Heart left ventricle (tissue), 16 donors: ENCODE data around the gene ZC3H18. TPM values are rescaled to one million over a fixed set of nuclear protein-coding genes. Genes with fewer than 3 reads are reported as not detected.
A peak's percentile ranks its signal among the peaks of the same experiment; 100 is the strongest.

ENCODE experiments used
- ATAC-seq, 4 donors: fragments of 200-7000 bp; cut with Tn5 transposase; one replicate each; pipeline ENCODE4 v1.9.1; 2020 to 2022; ENCODE audit warnings: moderate library complexity in 4 of 4, mild to moderate bottlenecking in 3 of 4, moderate number of reproducible peaks in 1 of 4
- DNase-seq, 5 donors: peaks; one replicate each; pipeline ENCODE4 v3.0.0-alpha.2; 2020
- H3K27ac ChIP-seq, 12 donors: fragments of 200-600 bp; sonication (generic) in 4 of 12; one replicate each; pipeline versions ENCODE4 v1.5.0 to v1.8.0; 2016 to 2022; ENCODE audit warnings: mild to moderate bottlenecking in 2 of 12
- H3K27me3 ChIP-seq, 9 donors: fragments of 200-600 bp; sonication (generic) in 2 of 9; one replicate each; pipeline versions ENCODE4 v1.5.1 to v1.8.0; 2016 to 2022; ENCODE audit warnings: mild to moderate bottlenecking in 3 of 9
- H3K36me3 ChIP-seq, 9 donors: fragments of 200-600 bp; sonication (generic) in 2 of 9; one replicate each; pipeline versions ENCODE4 v1.5.0 to v1.8.0; 2018 to 2022; ENCODE audit warnings: mild to moderate bottlenecking in 2 of 9
- H3K4me1 ChIP-seq, 12 donors: fragments of 200-600 bp; sonication (generic) in 4 of 12; one replicate each; pipeline versions ENCODE4 v1.5.0 to v1.8.0; 2016 to 2022; ENCODE audit warnings: mild to moderate bottlenecking in 3 of 12
- H3K4me3 ChIP-seq, 12 donors: fragments of 200-600 bp; sonication (generic) in 4 of 12; one replicate each; pipeline versions ENCODE4 v1.5.0 to v1.8.0; 2017 to 2022; ENCODE audit warnings: mild to moderate bottlenecking in 9 of 12, moderate library complexity in 4 of 12
- H3K9me3 ChIP-seq, 12 donors: fragments of 200-600 bp; sonication (generic) in 4 of 12; one replicate each; pipeline versions ENCODE4 v1.5.0 to v1.8.0; 2016 to 2022; ENCODE audit warnings: mild to moderate bottlenecking in 1 of 12
- CTCF ChIP-seq, 12 donors: fragments of 200-600 bp; sonication (generic) in 4 of 12; IDR thresholded peaks; one replicate each; pipeline versions ENCODE4 v1.5.0 to v1.8.0; 2018 to 2022; ENCODE audit warnings: antibody characterized with exemption in 12 of 12, mild to moderate bottlenecking in 5 of 12
- POLR2A ChIP-seq, 2 donors: fragments of 450-650 bp; IDR thresholded peaks; one replicate each; pipeline ENCODE4 v1.6.1; 2017; ENCODE audit warnings: antibody characterized with exemption in 2 of 2, mild to moderate bottlenecking in 2 of 2, moderate library complexity in 2 of 2
- WGBS, 4 donors: extraction: QIAGEN DNeasy Blood & Tissue Kit in 2 of 4; methylation state at CpG; one replicate each; pipeline versions ENCODE4 v1.1.5 to v1.1.7; 2013 to 2018; 5-methylcytosine and 5-hydroxymethylcytosine counted together
- intact Hi-C, 10 donors: fragments of 100-400 bp; cut with DNase I; formaldehyde crosslinking; loops; one replicate each; pipeline versions ENCODE4 v1.11.1 to v1.14.2; 2022
- polyA plus RNA-seq, 2 donors: library from polyadenylated mRNA; stranded (reverse); fragments of 200-250 nt; gene quantifications; one replicate each; pipeline ENCODE4 v1.2.3, GENCODE V29; 2013
- total RNA-seq, 9 donors: library from RNA; depleted of rRNA in 2 of 9; stranded (reverse); fragments of >200 nt in 2 of 9; fragmentation: NEBNext Ultra II Directional in 3 of 9; extraction: Animal tissue kit (Norgen Biotek cat#: 25700) in 3 of 9; gene quantifications; one replicate each; pipeline versions ENCODE4 v1.1.0 to v1.2.4, GENCODE V29; 2016 to 2023
- donor health status: ischemic (EF 13 %, LVEDD 7.1; RV severe dilation, severe dysfunction).
- donor health status: healthy with polysubstance abuse.
- donor health status: DM: no; HTN: yes; CAD: no.
- donor health status: DM: no; HTN: no; CAD: no.
- donor health status: ischemic (EF 25% LVEDD 6.9; RV normal size, moderate dysfunction).
- donor health status: ischemic (EF 25% LVEDD 5.7; RV mildly dilated, moderate dysfunction).
- donor health status: healthy.
- donor health status: DM: yes; HTN: yes; CAD: no.
- donor health status: ischemic (EF 35%, LVEDD 5.7; RV mildly dilated, moderate dysfunction).
- donor health status: nonischemic (EF 11% LVEDD 7.7; RV severe dilation, severe dysfunction).
- donor health status: DM: yes; HTN: yes; CAD: no.
- donor health status: PGD.
- donor health status: ischemic (EF 29% LVEDD 5.4; RV normal size, mild dysfunction).
- donor health status: nonischemic (EF 23%, LVEDD 6.1; RV moderate dilation, normal function).

Gene ZC3H18
- total and polyA plus RNA-seq, 11 donors, result 8.4 to 28.4 (median 21.9) TPM

- WGBS, 4 donors, result 87 to 90% (median 88%) methylated on average over 17 to 27 of the region's 27 CpGs
- ATAC-seq, result no peak
- Histone ChIP-seq H3K27ac (no peak overlapping the region), H3K4me1 (peaks cover 0 to 32% (median 17%) of the 10 kb centered on the region in 12 donors), H3K9me3 (no peaks in the 10 kb centered on the region), H3K27me3 (no peaks in the 10 kb centered on the region), H3K36me3 (peaks cover 0 to 9% (median 0%) of the 10 kb centered on the region in 9 donors), H3K4me3 (no peak overlapping the region)
- no peak for TF ChIP-seq CTCF (IDR thresholded peaks at IDR 0.05)
- TF ChIP-seq POLR2A (IDR thresholded peaks at IDR 0.05), result no peak
- DNase-seq, result peak in 2 of 5 donors; percentile 25 to 41
- intact Hi-C loops, result loop anchor here in 2 of 10 donors (10.0 kb wide), 2 partner anchors 565 to 575 kb away; partner anchors contain the start of gene BANP (in 1 of the 2)
Observed at GRCh38 chr16:88530051-88530857, 39.9 kb upstream of the ZC3H18 start.

GRCh38 chr16:88530858-88531203 lies 39.4 kb upstream of the ZC3H18 start:
- no peaks in the 10 kb centered on the region for H3K27me3 ChIP-seq
- intact Hi-C loops, result loop anchor here in 2 of 10 donors (10.0 kb wide), 2 partner anchors 566 to 576 kb away; partner anchors contain the start of gene BANP (in 1 of the 2)
- ATAC-seq, result no peak
- no peak overlapping the region for H3K4me3 ChIP-seq
- WGBS, 4 donors, result 72 to 75% (median 73%) methylated on average over 10 to 11 of the region's 11 CpGs
- peaks cover 0 to 35% (median 21%) of the 10 kb centered on the region in 12 donors for H3K4me1 ChIP-seq
- TF ChIP-seq POLR2A (IDR thresholded peaks at IDR 0.05) (no peak), CTCF (IDR thresholded peaks at IDR 0.05) (no peak)
- no peak for DNase-seq
- no peaks in the 10 kb centered on the region for H3K9me3 ChIP-seq
- H3K27ac ChIP-seq, result no peak overlapping the region
- H3K36me3 ChIP-seq, result peaks cover 0 to 9% (median 0%) of the 10 kb centered on the region in 9 donors

GRCh38 chr16:88531346-88531745 lies 38.9 kb upstream of the ZC3H18 start:
- DNase-seq (peak in 1 of 5 donors; percentile 52), ATAC-seq (no peak)
- Histone ChIP-seq H3K4me1 (peaks cover 0 to 34% (median 20%) of the 10 kb centered on the region in 12 donors), H3K27ac (no peak overlapping the region), H3K36me3 (peaks cover 0 to 9% (median 0%) of the 10 kb centered on the region in 9 donors), H3K9me3 (no peaks in the 10 kb centered on the region), H3K4me3 (no peak overlapping the region), H3K27me3 (no peaks in the 10 kb centered on the region)
- 85 to 90% (median 89%) methylated on average over 10 to 12 of the region's 12 CpGs for WGBS, 4 donors
- intact Hi-C loops, result loop anchor here in 2 of 10 donors (10.0 kb wide), 2 partner anchors 567 to 577 kb away; partner anchors contain the start of gene BANP (in 1 of the 2)
- TF ChIP-seq POLR2A (IDR thresholded peaks at IDR 0.05), result no peak
- TF ChIP-seq CTCF (IDR thresholded peaks at IDR 0.05), result no peak

GRCh38 chr16:88531931-88532433 lies 38.2 kb upstream of the ZC3H18 start:
- Histone ChIP-seq H3K9me3 (no peaks in the 10 kb centered on the region), H3K27ac (no peak overlapping the region), H3K27me3 (no peaks in the 10 kb centered on the region), H3K4me3 (no peak overlapping the region), H3K4me1 (peaks cover 0 to 30% (median 16%) of the 10 kb centered on the region in 12 donors), H3K36me3 (peaks cover 0 to 9% (median 0%) of the 10 kb centered on the region in 9 donors)
- no peak for TF ChIP-seq CTCF (IDR thresholded peaks at IDR 0.05)
- no peak for TF ChIP-seq POLR2A (IDR thresholded peaks at IDR 0.05)
- intact Hi-C loops, result loop anchor here in 2 of 10 donors (10.0 kb wide), 2 partner anchors 567 to 577 kb away; partner anchors contain the start of gene BANP (in 1 of the 2)
- DNase-seq, result peak in 2 of 5 donors; percentile 41 to 62
- no peak for ATAC-seq
- 92 to 94% (median 93%) methylated on average over 28 to 34 of the region's 34 CpGs for WGBS, 4 donors
